ENCODE data around the gene NUP205.
"Not testable (repeated sequence)": the region's sequence is repeated elsewhere in the genome, so short reads cannot be mapped to it uniquely, and the experiment has no call there.

NUP205 gene

DNA sequence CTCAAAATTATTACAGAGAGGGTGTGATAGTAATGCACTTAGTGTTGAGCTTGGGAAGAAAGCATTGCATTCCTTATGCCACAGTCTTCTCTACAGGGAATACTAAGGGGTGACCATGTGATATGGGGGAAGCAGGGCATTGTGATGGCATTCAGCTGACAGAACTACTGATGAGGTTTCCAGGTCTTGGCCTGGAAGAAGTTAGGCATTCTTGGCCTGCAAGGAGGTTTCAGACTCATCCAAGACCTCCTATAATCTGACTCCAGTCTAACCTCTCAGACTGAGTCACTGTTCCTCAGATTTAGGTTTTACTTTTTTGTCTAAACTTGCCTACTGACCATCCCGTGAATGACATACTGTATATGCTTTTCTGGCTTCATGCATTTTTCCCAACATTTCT is 112.5 kb downstream of the NUP205 start:
- DNase-seq = no peak

- peak; percentile 51 for DNase-seq
These were observed 115.0 kb downstream of the NUP205 start for GRCh38 chr7:135672560-135673359.

DNA sequence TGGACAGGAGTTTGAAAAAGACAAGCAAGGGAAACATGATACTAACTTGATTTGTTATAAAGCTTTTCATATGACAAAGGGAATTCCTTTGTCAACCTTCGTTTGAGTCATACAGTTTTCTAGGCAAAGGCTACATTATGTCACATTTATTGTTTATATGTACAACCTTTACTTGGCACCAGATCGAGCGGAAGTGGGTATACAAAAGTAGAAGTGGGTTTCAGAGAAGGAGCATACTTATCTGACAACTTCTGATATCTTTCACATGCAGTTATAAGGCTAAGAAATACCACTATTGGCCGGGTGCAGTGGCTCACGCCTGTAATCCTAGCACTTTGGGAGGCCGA is 115.6 kb downstream of the NUP205 start:
- DNase-seq = no peak

DNA sequence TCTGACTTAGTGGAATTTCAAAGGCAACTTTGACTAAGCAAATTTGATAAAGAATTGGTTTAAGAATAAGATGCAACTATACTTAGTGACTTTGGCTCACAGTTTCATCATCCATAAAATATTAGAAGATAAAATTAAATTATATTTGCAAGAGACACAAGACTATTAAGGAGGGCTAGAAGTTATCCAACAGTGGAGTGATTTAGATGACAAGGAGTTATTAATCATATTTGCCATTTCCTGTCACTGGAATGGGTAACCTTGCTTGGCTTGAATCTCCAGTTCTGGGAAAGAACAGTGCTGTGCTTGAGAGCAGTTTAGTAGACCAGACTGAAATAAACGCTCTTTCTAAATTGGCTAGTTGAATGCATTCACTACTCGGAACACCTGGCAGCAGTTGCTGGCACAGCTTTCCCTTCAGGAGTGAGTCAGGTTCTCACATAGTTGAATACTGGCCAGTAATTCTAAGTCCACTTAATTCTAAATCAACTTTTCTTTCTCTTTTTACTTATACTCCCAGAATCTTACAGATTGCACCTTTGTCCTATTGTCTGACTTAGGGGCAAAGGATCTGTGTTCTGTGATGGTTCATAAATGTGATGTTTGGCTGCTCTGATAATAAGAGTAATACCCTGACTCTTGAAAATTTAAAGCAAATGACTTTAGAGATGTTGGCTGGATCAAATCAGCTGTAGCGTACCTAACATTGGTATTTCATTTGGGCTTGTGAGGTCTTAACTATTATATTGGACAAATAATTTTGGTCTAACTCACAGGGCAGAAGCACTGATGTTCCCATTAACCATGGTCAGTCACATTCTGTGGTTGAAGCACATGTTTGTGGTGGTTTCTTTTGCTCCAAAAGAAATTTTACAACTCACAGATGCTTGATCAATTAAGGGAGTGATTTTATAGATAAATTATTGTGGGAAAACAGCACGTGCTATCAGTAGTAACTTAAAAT is 121.2 kb downstream of the NUP205 start:
- no peak for DNase-seq

- no peak for DNase-seq
These were observed 124.0 kb downstream of the NUP205 start for GRCh38 chr7:135681762-135682161.

DNA sequence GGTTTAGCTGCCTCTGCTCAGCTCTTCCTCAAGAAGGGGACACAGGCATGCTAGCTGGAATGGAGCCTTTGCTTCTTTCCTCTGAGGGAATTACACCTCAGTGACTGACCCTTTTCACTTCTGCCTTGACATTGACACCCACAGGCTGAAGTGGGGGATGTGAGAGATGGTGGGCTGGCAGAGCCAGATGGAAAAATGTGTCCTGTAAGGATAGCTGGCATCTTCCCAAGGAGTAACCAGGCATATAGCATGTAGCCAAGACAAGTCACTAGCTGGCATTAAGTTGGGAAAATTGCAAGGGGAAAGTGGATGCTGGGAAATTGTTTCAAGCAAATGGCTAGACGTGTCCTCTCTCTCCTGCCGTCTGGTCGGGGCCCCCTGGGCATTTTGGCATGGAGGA is 124.5 kb downstream of the NUP205 start:
- DNase-seq = no peak

- DNase-seq = no peak
These were observed 125.9 kb downstream of the NUP205 start for GRCh38 chr7:135683609-135684008.

- no peak for DNase-seq
These were observed 126.4 kb downstream of the NUP205 start for GRCh38 chr7:135684136-135684535.

- no peak for DNase-seq
These were observed 127.0 kb downstream of the NUP205 start for GRCh38 chr7:135684699-135685098.

- DNase-seq = no peak
These were observed 127.8 kb downstream of the NUP205 start for GRCh38 chr7:135685306-135686084.

GRCh38 chr7:135687466-135687865 is 129.7 kb downstream of the NUP205 start:
- no peak for DNase-seq

- no peak for DNase-seq
These were observed 132.8 kb downstream of the NUP205 start for GRCh38 chr7:135690566-135690965.

- DNase-seq = no peak
These were observed 134.3 kb downstream of the NUP205 start for GRCh38 chr7:135692055-135692454.

DNA sequence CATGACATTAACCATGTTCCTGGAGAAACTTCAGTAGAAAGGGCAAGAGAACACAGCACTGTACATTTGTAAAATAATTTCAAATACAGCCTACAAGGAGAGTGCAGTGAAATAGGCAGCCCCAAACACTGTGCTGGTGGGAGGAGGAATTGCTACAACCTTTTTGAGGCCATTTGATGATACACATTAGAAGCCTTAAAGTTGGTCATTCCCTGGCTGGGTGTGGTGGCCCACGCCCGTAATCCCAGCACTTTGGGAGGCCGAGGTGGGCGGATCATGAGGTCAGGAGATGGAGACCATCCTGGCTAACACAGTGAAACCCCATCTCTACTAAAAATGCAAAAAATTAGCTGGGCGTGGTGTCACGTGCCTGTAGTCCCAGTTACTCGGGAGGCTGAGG is 134.9 kb downstream of the NUP205 start:
- not testable (repeated sequence) for DNase-seq

DNA sequence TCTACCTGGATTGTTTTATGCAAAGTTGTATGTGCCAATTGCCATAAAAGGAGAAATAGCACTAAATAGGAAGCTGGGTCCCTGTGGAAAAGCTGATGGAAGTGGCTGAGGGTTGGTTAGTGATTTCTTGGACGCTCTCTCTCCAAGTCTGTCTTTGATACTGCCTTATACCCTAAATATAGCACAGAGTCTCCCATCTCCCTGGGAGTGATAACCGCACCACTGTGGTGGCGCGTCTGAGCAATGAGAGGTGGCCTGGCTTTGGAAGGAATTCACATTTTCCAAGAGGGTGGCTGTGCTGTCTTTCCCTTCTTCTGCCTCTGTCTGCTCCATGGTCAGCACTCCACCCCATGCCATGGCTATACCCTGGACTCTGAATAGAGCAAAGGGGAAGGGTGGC is 135.8 kb downstream of the NUP205 start:
- no peak for DNase-seq

- no peak for DNase-seq
These were observed 139.7 kb downstream of the NUP205 start for GRCh38 chr7:135697276-135698049.

Measured in NCI-H146 (cell line).